SK-N-MC (cell line): Measurements from ENCODE around the gene CST11.

ENCODE experiments used
- EZH2 ChIP-seq: fragments of 200-600 bp; sonication (generic); IDR thresholded peaks from one replicate; pipeline ENCODE4 v1.6.1; 2017; ENCODE audit warnings: antibody characterized with exemption
- FOXP2 ChIP-seq: optimal IDR thresholded peaks from 2 replicates; pipeline ENCODE3; 2011; ENCODE audit warnings: mild to moderate bottlenecking, moderate library complexity; ENCODE audit not compliant: insufficient read depth; ENCODE audit errors: extremely low read length, control extremely low read depth
- POLR2AphosphoS5 ChIP-seq: IDR thresholded peaks from 2 replicates; pipeline ENCODE4 v1.6.1; 2012; ENCODE audit warnings: mild to moderate bottlenecking, low read depth, low read length, borderline replicate concordance

- TF ChIP-seq EZH2 (no peak), POLR2AphosphoS5 (no peak), FOXP2 (no peak)
These were observed 48.9 kb downstream of the CST11 start for GRCh38 chr20:23403751-23404150.
